ENCODE data around the gene CRAMP1.
A peak's percentile ranks its signal among the peaks of the same experiment; 100 is the strongest.

The CRAMP1 gene

DNA sequence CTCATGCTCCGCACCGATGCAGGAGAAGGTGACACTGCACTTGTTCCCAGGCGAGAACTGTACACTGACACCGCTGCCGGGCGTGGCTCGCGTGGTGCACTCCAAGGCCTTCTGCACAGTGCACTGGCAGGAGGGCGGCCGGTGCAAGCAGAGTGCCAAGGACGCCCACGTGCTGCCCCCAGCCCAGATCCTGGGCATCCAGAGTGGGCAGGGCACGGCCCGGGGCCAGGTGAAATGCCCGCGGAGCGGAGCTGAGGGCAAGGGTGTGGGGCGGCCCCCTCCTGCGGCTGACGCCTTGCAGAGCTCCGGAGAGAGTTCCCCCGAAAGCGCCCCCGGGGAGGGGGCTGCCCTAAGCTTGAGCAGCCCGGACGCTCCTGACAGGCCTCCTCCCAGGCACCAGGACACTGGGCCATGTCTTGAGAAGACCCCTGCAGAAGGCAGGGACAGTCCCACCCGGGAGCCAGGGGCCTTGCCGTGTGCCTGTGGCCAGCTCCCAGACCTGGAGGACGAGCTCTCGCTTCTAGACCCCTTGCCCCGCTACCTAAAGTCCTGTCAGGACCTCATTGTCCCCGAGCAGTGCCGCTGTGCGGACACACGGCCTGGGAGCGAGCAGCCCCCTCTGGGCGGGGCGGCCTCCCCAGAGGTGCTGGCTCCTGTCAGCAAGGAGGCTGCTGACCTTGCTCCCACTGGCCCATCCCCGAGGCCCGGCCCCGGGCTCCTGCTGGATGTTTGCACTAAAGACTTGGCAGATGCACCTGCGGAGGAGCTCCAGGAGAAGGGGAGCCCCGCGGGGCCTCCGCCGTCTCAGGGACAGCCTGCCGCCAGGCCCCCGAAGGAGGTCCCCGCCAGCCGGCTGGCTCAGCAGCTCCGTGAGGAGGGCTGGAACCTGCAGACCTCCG, 44.0 kb downstream of the CRAMP1 start:
- DNase-seq (no peak), ATAC-seq (no peak)
- Mint-ChIP-seq H3K4me3 (no peak overlapping the region), H3K27ac (peak overlapping the region in 1 of 2 donors; percentile 34), H3K4me1 (no peaks in the 10 kb centered on the region), H3K27me3 (no peaks in the 10 kb centered on the region), H3K9me3 (no peaks in the 10 kb centered on the region)

DNA sequence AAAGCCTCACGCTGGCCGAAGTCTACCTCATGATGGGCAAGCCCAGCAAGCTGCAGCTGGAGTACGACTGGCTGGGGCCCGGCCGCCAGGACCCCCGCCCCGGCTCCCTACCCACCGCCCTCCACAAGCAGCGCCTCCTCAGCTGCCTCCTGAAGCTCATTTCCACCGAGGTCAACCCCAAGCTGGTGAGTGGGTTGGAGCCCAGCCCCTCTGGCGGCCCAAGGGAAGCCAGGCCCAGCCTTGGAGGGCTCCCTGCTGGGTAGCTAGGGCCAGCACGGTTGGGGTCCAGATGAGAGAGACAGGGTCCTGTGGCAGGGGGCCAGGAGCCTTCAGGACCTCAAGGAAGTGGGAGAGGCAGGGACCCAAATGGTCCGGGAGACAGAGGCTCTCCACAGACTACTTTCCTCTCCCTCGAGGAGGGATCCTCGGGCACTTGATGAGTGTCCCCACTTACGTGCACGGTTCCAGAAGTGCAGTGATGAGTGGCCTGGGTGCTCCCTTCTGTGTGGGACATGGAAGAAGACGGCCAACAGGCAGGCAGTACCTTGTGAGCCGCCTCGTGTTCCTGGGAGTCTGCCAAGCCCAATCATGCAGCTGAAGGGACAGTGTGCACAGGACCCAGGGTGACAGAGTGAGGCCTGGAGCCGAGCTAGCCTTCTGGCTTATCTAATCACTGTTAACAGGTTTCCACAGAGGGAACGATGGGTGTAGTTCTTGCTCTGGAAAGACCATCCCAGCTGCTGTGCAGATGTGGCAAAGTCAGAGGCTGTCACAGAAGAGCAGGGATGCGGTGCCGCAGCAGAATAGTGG, 44.9 kb downstream of the CRAMP1 start:
- DNase-seq = no peak
- Mint-ChIP-seq H3K27ac (peak overlapping the region in 1 of 2 donors; percentile 19), H3K4me1 (no peaks in the 10 kb centered on the region), H3K4me3 (no peak overlapping the region), H3K9me3 (no peaks in the 10 kb centered on the region), H3K27me3 (no peaks in the 10 kb centered on the region)
- ATAC-seq = no peak

DNA sequence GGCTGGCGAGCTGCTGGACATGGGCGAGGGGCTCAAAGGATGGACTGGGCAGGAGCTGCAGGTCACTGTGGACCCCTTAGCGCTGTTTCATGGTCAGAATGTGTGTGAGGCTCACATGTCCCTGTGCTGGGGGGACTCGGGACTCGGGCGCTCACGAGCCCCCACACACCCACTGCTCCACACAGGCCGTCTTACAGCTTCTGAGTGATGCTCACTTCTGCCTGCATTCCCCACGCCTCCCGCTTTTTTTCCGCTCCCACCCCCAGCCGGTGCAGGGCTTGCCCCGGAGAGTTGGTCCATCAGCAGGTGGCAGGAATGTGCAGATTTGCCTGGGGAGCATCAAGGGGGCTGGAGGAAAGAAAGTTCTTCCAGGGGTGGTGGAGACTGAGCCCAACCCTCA, 45.7 kb downstream of the CRAMP1 start:
- DNase-seq (no peak), ATAC-seq (no peak)
- Mint-ChIP-seq H3K4me3 (no peak overlapping the region), H3K4me1 (no peaks in the 10 kb centered on the region), H3K9me3 (no peaks in the 10 kb centered on the region), H3K27me3 (no peaks in the 10 kb centered on the region), H3K27ac (no peak overlapping the region)

DNA sequence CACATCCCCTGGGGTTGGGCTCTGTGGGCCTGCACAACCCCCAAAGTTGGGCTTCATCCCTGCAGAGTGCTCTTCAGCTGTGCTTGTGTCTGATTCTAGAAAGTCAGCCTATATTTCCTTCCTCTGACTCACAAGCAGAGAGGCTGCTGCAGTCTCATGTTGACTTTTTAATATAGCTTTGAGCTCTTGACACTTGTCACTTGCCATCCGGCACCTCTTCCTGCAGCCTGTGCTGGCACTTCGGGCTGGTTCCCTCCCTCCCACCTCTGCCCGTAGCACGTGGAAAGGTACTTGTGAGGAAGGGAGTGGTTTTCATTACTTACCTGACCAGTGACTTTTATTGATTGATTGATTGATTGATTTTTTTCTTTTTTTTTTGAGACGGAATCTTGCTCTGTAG, 46.9 kb downstream of the CRAMP1 start:
- Mint-ChIP-seq H3K27ac (no peak overlapping the region), H3K4me3 (no peak overlapping the region), H3K27me3 (no peaks in the 10 kb centered on the region), H3K4me1 (no peaks in the 10 kb centered on the region), H3K9me3 (no peaks in the 10 kb centered on the region)
- DNase-seq (no peak), ATAC-seq (no peak)

DNA sequence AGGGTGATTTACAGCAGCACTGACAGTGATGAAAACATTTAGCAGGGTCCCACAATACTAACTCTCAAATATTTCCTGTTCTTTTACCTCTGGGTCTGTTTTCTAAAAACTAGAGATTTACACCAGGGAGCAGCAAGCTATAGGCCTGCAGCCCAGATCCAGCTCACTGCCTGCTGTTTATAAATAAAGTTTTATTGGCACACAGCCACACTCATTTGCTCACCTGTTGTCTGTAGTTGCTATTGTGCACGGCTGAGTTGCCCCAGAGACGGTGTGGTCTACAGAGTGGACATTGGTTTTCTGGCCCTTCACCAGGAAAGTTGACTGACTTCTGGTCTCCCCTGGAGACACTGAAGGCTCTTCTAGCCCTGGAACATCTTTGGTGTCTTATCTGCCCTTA, 49.7 kb downstream of the CRAMP1 start:
- no peak overlapping the region for H3K27ac Mint-ChIP-seq
- no peak overlapping the region for H3K4me3 Mint-ChIP-seq
- ATAC-seq (no peak), DNase-seq (no peak)
- no peaks in the 10 kb centered on the region for H3K4me1 Mint-ChIP-seq
- H3K27me3 Mint-ChIP-seq = no peaks in the 10 kb centered on the region
- no peaks in the 10 kb centered on the region for H3K9me3 Mint-ChIP-seq

DNA sequence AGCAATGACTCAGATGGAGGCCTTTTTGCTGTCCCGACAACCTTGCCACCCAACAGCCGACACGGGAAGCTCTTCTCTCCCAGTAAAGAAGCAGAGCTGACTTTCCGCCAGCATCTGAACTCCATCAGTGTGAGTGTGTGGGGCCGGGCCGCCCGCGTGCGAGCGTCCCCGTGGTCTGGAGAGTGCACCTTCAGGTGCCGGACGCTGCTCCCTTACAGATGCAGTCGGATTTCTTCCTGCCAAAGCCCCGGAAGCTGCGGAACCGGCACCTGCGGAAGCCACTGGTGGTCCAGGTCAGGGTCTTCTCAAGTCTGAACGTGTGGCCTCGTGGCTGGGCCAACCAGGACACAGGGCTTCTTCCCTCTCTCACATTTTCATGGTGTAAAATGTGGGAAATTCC, 50.4 kb downstream of the CRAMP1 start:
- Mint-ChIP-seq H3K9me3 (no peaks in the 10 kb centered on the region), H3K4me3 (no peak overlapping the region), H3K4me1 (no peaks in the 10 kb centered on the region), H3K27ac (peak overlapping the region in 1 of 2 donors; percentile 78), H3K27me3 (no peaks in the 10 kb centered on the region)
- DNase-seq = no peak
- ATAC-seq = no peak

DNA sequence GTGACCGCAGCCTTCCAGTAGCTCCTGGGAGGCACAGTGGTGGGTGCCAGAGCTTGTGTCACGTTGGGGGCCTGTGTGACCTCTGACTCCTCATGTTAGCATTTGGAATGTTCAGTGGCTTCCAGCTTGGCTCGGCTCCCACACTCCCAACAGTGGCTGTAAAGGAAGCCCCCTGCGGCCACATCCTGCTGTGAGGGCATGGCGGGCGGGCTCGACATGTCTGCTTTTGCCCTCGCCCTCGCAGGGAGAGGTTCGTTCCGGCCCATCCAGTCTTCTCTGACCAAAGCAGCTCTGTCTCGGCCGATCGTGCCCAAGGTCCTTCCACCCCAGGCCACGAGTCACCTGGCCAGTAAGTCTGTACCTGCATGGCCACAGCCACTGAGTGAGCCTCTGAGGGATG, 53.7 kb downstream of the CRAMP1 start:
- no peak for ATAC-seq
- H3K4me1 Mint-ChIP-seq = no peaks in the 10 kb centered on the region
- no peaks in the 10 kb centered on the region for H3K27me3 Mint-ChIP-seq
- H3K27ac Mint-ChIP-seq = no peak overlapping the region
- no peak for DNase-seq
- H3K9me3 Mint-ChIP-seq = no peaks in the 10 kb centered on the region
- no peak overlapping the region for H3K4me3 Mint-ChIP-seq

DNA sequence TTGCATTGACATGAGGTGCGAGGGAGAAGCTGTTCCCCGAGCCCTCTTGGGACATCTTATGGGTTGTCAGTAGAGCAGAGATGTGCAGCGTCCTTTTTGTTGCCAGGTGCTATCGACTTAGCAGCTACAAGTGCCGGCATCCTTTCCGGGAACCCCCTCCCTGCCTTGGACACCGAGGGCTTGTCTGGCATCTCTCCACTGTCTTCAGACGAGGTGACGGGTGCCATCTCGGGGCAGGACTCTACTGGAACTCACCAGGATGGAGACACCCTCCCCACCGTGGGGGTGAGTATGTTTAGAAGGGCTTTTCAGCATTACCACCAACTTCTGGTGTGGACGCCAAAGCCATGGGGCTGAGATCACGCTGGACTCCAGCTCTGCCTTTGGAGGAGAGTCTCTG, 54.2 kb downstream of the CRAMP1 start:
- DNase-seq = no peak
- H3K4me1 Mint-ChIP-seq = no peaks in the 10 kb centered on the region
- no peaks in the 10 kb centered on the region for H3K27me3 Mint-ChIP-seq
- peak overlapping the region in 1 of 2 donors; percentile 65 for H3K27ac Mint-ChIP-seq
- ATAC-seq = no peak
- H3K4me3 Mint-ChIP-seq = no peak overlapping the region
- no peaks in the 10 kb centered on the region for H3K9me3 Mint-ChIP-seq

DNA sequence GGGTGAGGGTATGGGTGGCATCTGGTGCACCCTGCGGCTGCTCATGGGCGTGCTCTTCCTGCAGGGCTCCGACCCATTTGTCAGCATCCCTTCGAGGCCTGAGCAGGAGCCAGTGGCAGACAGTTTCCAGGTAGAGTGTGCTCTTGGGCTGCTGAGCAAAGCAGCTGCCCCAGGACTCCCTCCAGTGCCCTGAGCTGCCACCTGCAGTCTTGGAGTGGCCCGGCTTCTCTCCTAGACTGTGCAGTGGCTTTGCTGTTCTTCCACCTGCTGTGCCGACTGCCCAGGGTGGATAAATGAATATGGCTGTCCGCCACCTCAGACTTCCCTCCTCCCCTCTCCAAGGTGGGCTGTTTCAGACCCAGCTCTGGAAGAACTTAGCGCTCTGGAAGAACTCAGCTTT, 55.1 kb downstream of the CRAMP1 start:
- DNase-seq = no peak
- Mint-ChIP-seq H3K27ac (no peak overlapping the region), H3K4me1 (no peaks in the 10 kb centered on the region), H3K27me3 (no peaks in the 10 kb centered on the region), H3K9me3 (no peaks in the 10 kb centered on the region), H3K4me3 (no peak overlapping the region)
- ATAC-seq = no peak

DNA sequence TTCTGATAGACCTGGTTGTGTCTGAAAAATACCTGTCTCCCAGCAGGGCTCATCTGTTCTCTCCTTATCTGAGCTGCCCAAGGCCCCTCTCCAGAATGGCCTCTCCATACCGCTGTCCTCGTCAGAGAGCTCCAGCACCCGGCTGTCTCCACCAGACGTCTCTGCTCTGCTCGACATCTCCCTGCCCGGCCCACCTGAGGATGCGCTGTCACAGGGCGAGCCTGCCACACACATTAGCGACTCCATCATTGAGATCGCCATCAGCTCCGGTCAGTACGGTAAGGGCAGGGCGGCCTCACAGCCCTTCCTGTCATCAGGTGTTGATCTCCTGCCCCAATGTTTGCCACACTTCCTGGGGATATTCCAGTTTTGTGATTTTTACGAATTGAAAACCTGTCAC, 55.8 kb downstream of the CRAMP1 start:
- H3K27ac Mint-ChIP-seq = peak overlapping the region in 1 of 2 donors; percentile 89
- no peak for DNase-seq
- no peak for ATAC-seq
- H3K9me3 Mint-ChIP-seq = no peaks in the 10 kb centered on the region
- H3K4me3 Mint-ChIP-seq = no peak overlapping the region
- H3K4me1 Mint-ChIP-seq = no peaks in the 10 kb centered on the region
- no peaks in the 10 kb centered on the region for H3K27me3 Mint-ChIP-seq

DNA sequence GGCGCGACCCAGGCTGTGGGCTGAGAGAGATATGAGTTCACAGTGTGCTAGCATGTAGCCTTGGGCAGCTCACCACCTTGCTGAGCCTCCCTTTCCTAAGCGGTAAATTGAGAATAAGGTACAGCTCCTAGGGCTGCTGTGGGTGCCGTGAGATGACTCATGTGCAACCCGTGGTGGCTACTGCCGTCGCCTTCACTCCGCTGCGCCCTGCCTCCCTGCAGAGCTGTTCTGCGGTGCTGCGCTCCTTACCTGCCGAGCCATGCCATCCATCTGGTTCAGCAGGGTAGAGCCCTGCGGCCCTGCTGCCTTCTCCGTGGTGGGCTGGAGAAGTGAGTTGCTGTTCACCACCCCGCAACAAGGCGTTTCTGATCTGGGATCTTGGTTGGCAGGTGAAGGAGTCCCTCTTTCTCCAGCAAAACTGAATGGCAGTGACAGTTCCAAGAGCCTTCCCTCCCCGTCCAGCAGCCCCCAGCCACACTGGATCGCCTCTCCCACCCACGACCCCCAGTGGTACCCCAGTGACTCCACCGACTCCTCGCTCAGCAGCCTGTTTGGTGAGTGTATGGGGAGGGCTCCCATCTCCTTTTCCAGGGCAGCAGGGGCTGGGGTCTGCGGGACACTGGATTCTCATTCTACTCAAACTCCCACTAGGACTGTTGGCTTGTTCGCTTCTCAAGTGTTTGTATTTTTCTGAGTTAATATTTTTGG, 56.6 kb downstream of the CRAMP1 start:
- Mint-ChIP-seq H3K27me3 (no peaks in the 10 kb centered on the region), H3K4me3 (no peak overlapping the region), H3K4me1 (no peaks in the 10 kb centered on the region), H3K27ac (no peak overlapping the region), H3K9me3 (no peaks in the 10 kb centered on the region)
- ATAC-seq (no peak), DNase-seq (no peak)

DNA sequence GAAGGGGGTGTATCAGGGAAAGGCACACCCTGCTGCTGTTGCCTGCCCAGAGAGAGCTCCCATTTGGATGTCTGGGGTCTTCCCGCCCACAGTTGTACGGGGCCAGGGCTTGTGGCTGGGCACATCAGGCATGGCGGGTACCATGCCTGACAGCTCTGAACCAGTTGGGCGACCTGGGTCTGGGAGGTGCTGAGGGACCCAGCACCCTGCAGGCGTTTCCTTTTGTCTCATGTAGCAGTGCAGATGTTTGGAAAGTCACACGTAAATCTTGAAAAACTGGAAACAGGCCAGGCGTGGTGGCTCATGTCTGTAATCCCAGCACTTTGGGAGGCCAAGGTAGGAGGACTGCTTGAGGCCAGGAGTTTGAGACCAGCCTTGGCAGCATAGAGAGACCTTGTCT, 57.5 kb downstream of the CRAMP1 start:
- Mint-ChIP-seq H3K27ac (peak overlapping the region in 1 of 2 donors; percentile 14), H3K9me3 (no peaks in the 10 kb centered on the region), H3K4me3 (no peak overlapping the region), H3K4me1 (no peaks in the 10 kb centered on the region), H3K27me3 (no peaks in the 10 kb centered on the region)
- DNase-seq (no peak), ATAC-seq (no peak)

DNA sequence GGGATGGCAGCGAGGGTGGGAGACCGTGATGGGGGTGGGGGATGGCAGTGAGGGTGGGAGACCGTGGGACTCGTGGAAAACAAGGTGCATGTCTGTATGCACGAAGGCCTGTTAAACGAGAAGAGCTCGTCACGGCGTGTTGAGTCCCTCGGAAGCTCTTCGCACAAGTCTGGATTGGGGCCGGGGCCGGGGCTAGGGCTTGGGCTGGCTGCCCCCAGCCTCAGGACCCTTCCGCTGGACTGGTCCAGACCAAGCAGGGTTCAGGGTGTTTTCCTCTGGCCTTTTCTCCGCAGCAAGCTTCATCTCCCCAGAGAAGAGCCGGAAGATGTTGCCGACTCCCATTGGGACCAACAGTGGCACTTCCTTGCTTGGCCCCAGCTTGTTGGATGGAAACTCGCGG, 58.2 kb downstream of the CRAMP1 start:
- Mint-ChIP-seq H3K4me3 (no peak overlapping the region), H3K9me3 (no peaks in the 10 kb centered on the region), H3K27me3 (no peaks in the 10 kb centered on the region), H3K27ac (no peak overlapping the region), H3K4me1 (no peaks in the 10 kb centered on the region)
- ATAC-seq (no peak), DNase-seq (no peak)

DNA sequence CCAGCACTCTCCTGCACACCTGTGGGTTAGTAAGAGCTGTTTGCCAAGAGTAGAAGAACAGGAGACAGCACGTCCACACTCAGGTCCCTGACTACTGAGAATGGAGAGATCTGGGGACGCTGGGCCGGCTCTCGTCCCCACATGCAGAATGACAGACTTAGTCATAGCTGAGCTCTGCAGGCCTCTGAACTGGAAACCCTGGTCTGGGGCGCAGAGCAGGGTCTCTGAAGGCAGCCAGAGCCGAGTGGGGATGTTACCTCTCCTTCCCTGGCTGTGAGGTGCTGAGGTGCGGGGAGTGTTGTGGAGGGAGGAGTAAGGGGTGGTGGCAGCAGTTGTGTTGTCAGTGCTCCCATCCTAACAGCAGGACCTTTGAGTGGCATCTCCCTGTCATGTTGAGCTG, 58.7 kb downstream of the CRAMP1 start:
- ATAC-seq = no peak
- Mint-ChIP-seq H3K27me3 (no peaks in the 10 kb centered on the region), H3K4me3 (no peak overlapping the region), H3K27ac (peak overlapping the region in 1 of 2 donors; percentile 43), H3K4me1 (no peaks in the 10 kb centered on the region), H3K9me3 (no peaks in the 10 kb centered on the region)
- no peak for DNase-seq

DNA sequence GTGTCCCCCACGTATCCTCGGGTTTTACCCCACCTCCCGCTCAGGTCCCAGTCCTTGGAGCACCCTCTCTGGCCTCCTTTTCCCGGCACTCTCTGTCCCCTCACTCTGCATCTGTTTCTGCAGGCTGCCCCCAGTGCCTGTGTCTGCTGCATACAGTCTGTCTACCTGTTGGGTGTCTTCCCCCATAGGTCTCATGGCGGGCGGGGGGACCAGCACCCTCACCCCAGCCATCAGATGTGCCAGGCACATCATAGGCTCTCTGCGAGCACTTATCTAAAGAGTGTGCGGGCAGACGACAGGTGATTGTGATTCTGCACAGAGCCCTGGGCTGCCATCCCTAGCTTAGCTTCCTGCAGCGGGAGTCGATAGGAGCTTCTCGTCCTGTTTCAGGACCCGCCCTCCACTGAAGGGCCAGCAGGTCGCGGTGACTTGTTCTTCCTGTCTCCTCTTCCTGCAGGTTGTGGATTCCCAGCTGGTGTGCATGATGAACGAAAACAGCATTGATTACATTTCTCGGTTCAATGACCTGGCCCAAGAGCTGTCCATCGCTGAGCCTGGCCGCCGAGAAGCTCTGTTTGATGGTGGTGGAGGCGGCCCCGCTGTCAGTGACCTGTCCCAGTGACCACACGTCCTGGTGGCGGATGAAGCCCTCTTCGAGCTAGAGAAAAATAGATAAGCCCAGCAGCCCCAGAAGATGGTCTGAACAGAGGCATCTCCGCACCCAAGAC, 61.4 kb downstream of the CRAMP1 start:
- Mint-ChIP-seq H3K9me3 (no peaks in the 10 kb centered on the region), H3K4me3 (no peak overlapping the region), H3K27me3 (no peaks in the 10 kb centered on the region), H3K4me1 (peaks cover 13% of the 10 kb centered on the region), H3K27ac (no peak overlapping the region)
- ATAC-seq (no peak), DNase-seq (no peak)

All from stimulated activated naive CD8-positive, alpha-beta T cell treated with anti-CD3 and anti-CD28 coated beads, Interleukin-15, amount 100 ng/mL, for 72 hours (primary cell).